ENCODE results near the gene C10orf88. TPM values are rescaled to one million over a fixed set of nuclear protein-coding genes. Genes with fewer than 3 reads are reported as not detected.

C10orf88 gene
- total and polyA plus RNA-seq, 2 donors from 2014 or later: 4.3 to 7.6 TPM

- Histone ChIP-seq H3K36me3 (ENCODE audit: control insufficient read depth in 2 of 3, insufficient read depth in 3 of 3, low read length in 3 of 3) (peaks cover 6 to 21% (median 13%) of the 10 kb centered on the region in 3 donors), H3K27me3 (ENCODE audit: control insufficient read depth, insufficient read depth, low read length) (no peaks in the 10 kb centered on the region), H3K4me3 (ENCODE audit: low read length in 3 of 3) (no peak overlapping the region), H3K27ac (ENCODE audit: low read depth in 2 of 2, low read length in 2 of 2) (no peak overlapping the region), H3K9me3 (ENCODE audit: control insufficient read depth in 2 of 3, insufficient read depth in 1 of 3, low read length in 3 of 3) (no peaks in the 10 kb centered on the region), H3K9ac (ENCODE audit: low read length in 3 of 3) (no peak overlapping the region), H3K4me1 (ENCODE audit: control insufficient read depth in 2 of 3, insufficient read depth in 2 of 3, low read depth in 1 of 3, low read length in 3 of 3) (peaks cover 0 to 9% (median 0%) of the 10 kb centered on the region in 3 donors)
- FAIRE-seq (no peak), DNase-seq (peak in 1 of 5 donors; percentile 4)
- intact Hi-C loops (cut with DNase I): no loop called here
- no peak for TF ChIP-seq CTCF (IDR thresholded peaks at IDR 0.05; ENCODE audit: borderline replicate concordance, extremely low read depth, insufficient read depth)
Observed at GRCh38 chr10:122997864-122998263, 43.8 kb upstream of the C10orf88 start.

DNA sequence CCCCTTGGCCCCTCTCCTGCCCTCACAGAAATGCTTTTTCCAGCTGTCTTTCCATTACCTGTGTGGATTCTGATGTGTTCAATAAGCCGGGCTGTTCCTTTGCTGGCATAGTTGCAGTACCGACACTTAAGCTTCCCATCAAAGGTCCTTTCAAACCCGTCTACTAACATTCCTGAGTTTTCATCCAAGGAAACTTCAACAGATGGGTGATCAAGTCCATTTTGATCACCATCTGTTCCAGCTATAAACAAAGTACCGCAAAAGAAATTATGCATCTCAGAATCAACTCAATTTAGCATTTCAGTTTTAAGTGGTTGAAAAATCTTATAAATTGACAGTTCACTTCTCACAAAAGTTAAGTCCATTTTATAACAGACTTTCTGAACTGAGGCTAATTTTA lies 41.9 kb upstream of the C10orf88 start:
- no peak overlapping the region for H3K9ac ChIP-seq (ENCODE audit: low read length in 3 of 3)
- H3K4me3 ChIP-seq (ENCODE audit: low read length in 3 of 3): no peak overlapping the region
- no peak for TF ChIP-seq CTCF (IDR thresholded peaks at IDR 0.05; ENCODE audit: borderline replicate concordance, extremely low read depth, insufficient read depth)
- no peaks in the 10 kb centered on the region for H3K9me3 ChIP-seq (ENCODE audit: control insufficient read depth in 2 of 3, insufficient read depth in 1 of 3, low read length in 3 of 3)
- DNase-seq (no peak), FAIRE-seq (no peak)
- intact Hi-C loops (cut with DNase I): no loop called here
- no peaks in the 10 kb centered on the region for H3K27me3 ChIP-seq (ENCODE audit: control insufficient read depth, insufficient read depth, low read length)
- no peak overlapping the region for H3K27ac ChIP-seq (ENCODE audit: low read depth in 2 of 2, low read length in 2 of 2)
- H3K4me1 ChIP-seq (ENCODE audit: control insufficient read depth in 2 of 3, insufficient read depth in 2 of 3, low read depth in 1 of 3, low read length in 3 of 3): peaks cover 0 to 9% (median 0%) of the 10 kb centered on the region in 3 donors
- H3K36me3 ChIP-seq (ENCODE audit: control insufficient read depth in 2 of 3, insufficient read depth in 3 of 3, low read length in 3 of 3): peaks cover 6 to 21% (median 15%) of the 10 kb centered on the region in 3 donors

DNA sequence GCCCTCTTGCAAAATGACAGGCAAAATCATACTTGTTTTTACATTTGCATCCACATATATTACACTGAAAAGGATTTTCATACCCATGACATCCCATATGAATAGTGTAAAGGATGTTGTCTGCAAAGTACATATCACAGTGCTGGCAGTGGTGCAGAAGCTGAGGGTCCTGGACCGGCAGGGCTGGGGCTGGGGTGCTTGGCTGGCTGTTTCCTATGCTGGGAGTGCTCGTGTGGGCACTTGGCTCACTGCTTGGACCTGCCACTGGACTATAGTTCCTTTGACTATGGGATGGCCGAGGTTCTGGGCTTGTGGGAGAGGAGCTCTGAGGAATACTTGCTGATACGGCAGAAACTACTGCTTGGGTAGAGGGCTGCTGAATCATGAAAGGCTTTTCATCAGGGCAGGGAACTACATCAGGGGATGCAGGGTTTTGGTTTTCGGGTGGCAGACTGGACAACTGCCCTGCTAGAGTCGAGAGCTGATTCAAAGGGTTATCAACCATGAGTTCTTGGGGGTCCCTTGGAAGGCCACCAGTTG lies 39.8 kb upstream of the C10orf88 start:
- no peak for DNase-seq
- TF ChIP-seq CTCF (IDR thresholded peaks at IDR 0.05; ENCODE audit: borderline replicate concordance, extremely low read depth, insufficient read depth): no peak
- H3K27ac ChIP-seq (ENCODE audit: low read depth in 2 of 2, low read length in 2 of 2): no peak overlapping the region
- FAIRE-seq: no peak
- H3K4me3 ChIP-seq (ENCODE audit: low read length in 3 of 3): no peak overlapping the region
- no peaks in the 10 kb centered on the region for H3K4me1 ChIP-seq (ENCODE audit: control insufficient read depth in 2 of 3, insufficient read depth in 2 of 3, low read depth in 1 of 3, low read length in 3 of 3)
- intact Hi-C loops (cut with DNase I): no loop called here
- no peaks in the 10 kb centered on the region for H3K9me3 ChIP-seq (ENCODE audit: control insufficient read depth in 2 of 3, insufficient read depth in 1 of 3, low read length in 3 of 3)
- peaks cover 6 to 21% (median 15%) of the 10 kb centered on the region in 3 donors for H3K36me3 ChIP-seq (ENCODE audit: control insufficient read depth in 2 of 3, insufficient read depth in 3 of 3, low read length in 3 of 3)
- no peak overlapping the region for H3K9ac ChIP-seq (ENCODE audit: low read length in 3 of 3)
- no peaks in the 10 kb centered on the region for H3K27me3 ChIP-seq (ENCODE audit: control insufficient read depth, insufficient read depth, low read length)
